DND-41 (cell line): ENCODE results near the gene PPP1R37.

Source experiments
- ATAC-seq: fragments of 200-7000 bp; cut with Tn5 transposase; 3 replicates; pipeline ENCODE4 v1.9.1; 2021; ENCODE audit warnings: low read depth; ENCODE audit not compliant: insufficient read depth
- DNase-seq: peaks from one replicate; pipeline ENCODE4 v3.0.0-alpha.2; 2020
- H2AFZ ChIP-seq: 2 replicates; pipeline ENCODE4 v1.6.0; 2012; ENCODE audit warnings: low read depth, low read length
- H3K27ac ChIP-seq: 2 replicates; pipeline ENCODE4 v1.5.1; 2012; ENCODE audit warnings: low read length, inconsistent platforms
- H3K27me3 ChIP-seq: fragments of 200-600 bp; sonication (generic); 2 replicates; pipeline ENCODE4 v1.6.0; 2012; ENCODE audit warnings: low read length, mild to moderate bottlenecking, inconsistent platforms; ENCODE audit not compliant: insufficient read depth, poor library complexity
- H3K36me3 ChIP-seq: 2 replicates; pipeline ENCODE4 v1.5.1; 2012; ENCODE audit warnings: low read length, inconsistent platforms; ENCODE audit not compliant: insufficient read depth
- H3K4me1 ChIP-seq: 2 replicates; pipeline ENCODE4 v1.5.1; 2012; ENCODE audit warnings: mild to moderate bottlenecking, low read length; ENCODE audit not compliant: insufficient read depth
- H3K4me2 ChIP-seq: 2 replicates; pipeline ENCODE4 v1.6.0; 2012; ENCODE audit warnings: mild to moderate bottlenecking, moderate library complexity, low read length, inconsistent platforms; ENCODE audit not compliant: insufficient read depth
- H3K4me3 ChIP-seq, 2 experiments: fragments of 200-600 bp in 1 of 2; shearing (Covaris generic) in 1 of 2; 2 replicates each; pipeline ENCODE4 v1.5.1; 2012 to 2016; ENCODE audit warnings: inconsistent platforms in 2 of 2, low read length in 2 of 2, mild to moderate bottlenecking in 2 of 2, low read depth in 1 of 2, moderate library complexity in 1 of 2
- H3K79me2 ChIP-seq: 2 replicates; pipeline ENCODE4 v1.6.0; 2012; ENCODE audit warnings: low read length, inconsistent platforms; ENCODE audit not compliant: insufficient read depth
- H3K9ac ChIP-seq: 2 replicates; pipeline ENCODE4 v1.6.0; 2012; ENCODE audit warnings: low read depth, mild to moderate bottlenecking, inconsistent platforms, low read length, moderate library complexity
- H3K9me3 ChIP-seq: 2 replicates; pipeline ENCODE4 v1.5.1; 2012; ENCODE audit warnings: low read length, moderate library complexity, mild to moderate bottlenecking, inconsistent platforms; ENCODE audit not compliant: insufficient read depth, severe bottlenecking
- H4K20me1 ChIP-seq: 2 replicates; pipeline ENCODE4 v1.6.0; 2012; ENCODE audit warnings: low read length; ENCODE audit not compliant: insufficient read depth
- EZH2 ChIP-seq: IDR thresholded peaks from 3 replicates; pipeline ENCODE4 v1.6.1; 2012; ENCODE audit warnings: borderline replicate concordance, low read depth, mild to moderate bottlenecking, moderate library complexity, low read length, inconsistent platforms; ENCODE audit not compliant: severe bottlenecking
- TF ChIP-seq, protein P1 (sequence below): IDR thresholded peaks from 2 replicates; pipeline ENCODE4 v1.5.1; 2012; ENCODE audit warnings: borderline replicate concordance, low read length, moderate library complexity, mild to moderate bottlenecking; ENCODE audit not compliant: poor library complexity, severe bottlenecking; ENCODE audit errors: extremely low read depth

PPP1R37 gene

DNA sequence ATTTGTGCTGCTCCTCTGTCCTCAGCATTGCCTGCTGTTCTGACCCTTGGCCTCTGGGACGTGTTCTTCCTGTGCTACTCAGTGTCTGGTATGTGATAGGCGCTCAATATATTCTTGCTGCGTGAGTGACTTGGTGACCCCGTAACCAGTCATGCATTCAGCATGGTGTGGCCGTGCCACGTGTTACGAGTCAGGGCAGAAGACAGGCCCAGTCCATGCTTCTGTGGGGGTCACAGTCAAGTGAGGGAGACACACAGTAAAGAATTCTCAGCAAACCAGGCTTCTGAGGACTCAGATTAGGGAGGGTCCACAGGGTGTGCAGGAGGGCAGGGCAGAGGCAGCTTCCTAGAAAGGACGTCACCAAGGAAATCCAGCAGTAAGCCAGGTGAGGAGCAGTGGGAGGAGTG, 7.9 kb downstream of the PPP1R37 start:
- Histone ChIP-seq H2AFZ (no peak overlapping the region), H3K9me3 (no peaks in the 10 kb centered on the region), H3K27ac (no peak overlapping the region), H3K4me1 (peaks cover 24% of the 10 kb centered on the region), H3K27me3 (no peaks in the 10 kb centered on the region), H3K79me2 (peaks cover 100% of the 10 kb centered on the region), H3K36me3 (peaks cover 36% of the 10 kb centered on the region), H3K9ac (no peak overlapping the region), H3K4me2 (no peak overlapping the region), H4K20me1 (peaks cover 100% of the 10 kb centered on the region), H3K4me3 (no peak overlapping the region)
- ATAC-seq = no peak
- DNase-seq = no peak
- TF ChIP-seq, protein P1, sequence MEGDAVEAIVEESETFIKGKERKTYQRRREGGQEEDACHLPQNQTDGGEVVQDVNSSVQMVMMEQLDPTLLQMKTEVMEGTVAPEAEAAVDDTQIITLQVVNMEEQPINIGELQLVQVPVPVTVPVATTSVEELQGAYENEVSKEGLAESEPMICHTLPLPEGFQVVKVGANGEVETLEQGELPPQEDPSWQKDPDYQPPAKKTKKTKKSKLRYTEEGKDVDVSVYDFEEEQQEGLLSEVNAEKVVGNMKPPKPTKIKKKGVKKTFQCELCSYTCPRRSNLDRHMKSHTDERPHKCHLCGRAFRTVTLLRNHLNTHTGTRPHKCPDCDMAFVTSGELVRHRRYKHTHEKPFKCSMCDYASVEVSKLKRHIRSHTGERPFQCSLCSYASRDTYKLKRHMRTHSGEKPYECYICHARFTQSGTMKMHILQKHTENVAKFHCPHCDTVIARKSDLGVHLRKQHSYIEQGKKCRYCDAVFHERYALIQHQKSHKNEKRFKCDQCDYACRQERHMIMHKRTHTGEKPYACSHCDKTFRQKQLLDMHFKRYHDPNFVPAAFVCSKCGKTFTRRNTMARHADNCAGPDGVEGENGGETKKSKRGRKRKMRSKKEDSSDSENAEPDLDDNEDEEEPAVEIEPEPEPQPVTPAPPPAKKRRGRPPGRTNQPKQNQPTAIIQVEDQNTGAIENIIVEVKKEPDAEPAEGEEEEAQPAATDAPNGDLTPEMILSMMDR = no peak
- no peak for TF ChIP-seq EZH2

- H4K20me1 ChIP-seq = peaks cover 93% of the 10 kb centered on the region
- H3K27ac ChIP-seq = no peak overlapping the region
- peaks cover 15% of the 10 kb centered on the region for H3K4me1 ChIP-seq
- TF ChIP-seq, protein P1 = no peak
- no peak for TF ChIP-seq EZH2
- H3K36me3 ChIP-seq = peaks cover 32% of the 10 kb centered on the region
- H3K9me3 ChIP-seq = no peaks in the 10 kb centered on the region
- H3K9ac ChIP-seq = no peak overlapping the region
- H3K4me3 ChIP-seq = no peak overlapping the region
- no peak overlapping the region for H3K4me2 ChIP-seq
- no peaks in the 10 kb centered on the region for H3K27me3 ChIP-seq
- peaks cover 97% of the 10 kb centered on the region for H3K79me2 ChIP-seq
- ATAC-seq (no peak), DNase-seq (no peak)
- no peak overlapping the region for H2AFZ ChIP-seq
Measured at GRCh38 chr19:45101806-45102205, 8.8 kb downstream of the PPP1R37 start.

- H3K4me1 ChIP-seq = peaks cover 10% of the 10 kb centered on the region
- no peaks in the 10 kb centered on the region for H3K9me3 ChIP-seq
- DNase-seq (no peak), ATAC-seq (no peak)
- no peak for TF ChIP-seq EZH2
- TF ChIP-seq, protein P1 = no peak
- no peak overlapping the region for H3K27ac ChIP-seq
- peaks cover 97% of the 10 kb centered on the region for H3K79me2 ChIP-seq
- H3K9ac ChIP-seq = no peak overlapping the region
- no peak overlapping the region for H2AFZ ChIP-seq
- no peak overlapping the region for H3K4me2 ChIP-seq
- H3K27me3 ChIP-seq = no peaks in the 10 kb centered on the region
- peaks cover 89% of the 10 kb centered on the region for H4K20me1 ChIP-seq
- peaks cover 29% of the 10 kb centered on the region for H3K36me3 ChIP-seq
- H3K4me3 ChIP-seq = no peak overlapping the region
Measured at GRCh38 chr19:45102481-45102880, 9.5 kb downstream of the PPP1R37 start.

GRCh38 chr19:45103156-45103507, 10.2 kb downstream of the PPP1R37 start:
- TF ChIP-seq EZH2 = no peak
- TF ChIP-seq, protein P1 = no peak
- Histone ChIP-seq H3K9ac (no peak overlapping the region), H3K27me3 (no peaks in the 10 kb centered on the region), H3K79me2 (peaks cover 97% of the 10 kb centered on the region), H2AFZ (no peak overlapping the region), H3K27ac (no peak overlapping the region), H3K4me1 (peaks cover 4% of the 10 kb centered on the region; the same call in 1 of the 2 replicates), H3K9me3 (no peaks in the 10 kb centered on the region), H3K4me3 (no peak overlapping the region), H4K20me1 (peaks cover 89% of the 10 kb centered on the region), H3K4me2 (no peak overlapping the region), H3K36me3 (peaks cover 23% of the 10 kb centered on the region)
- DNase-seq (peak; percentile 34), ATAC-seq (peak; percentile 67)
